ENCODE results near the gene PRICKLE3.
"Not testable (repeated sequence)": the region's sequence is repeated elsewhere in the genome, so short reads cannot be mapped to it uniquely, and the experiment has no call there.

PRICKLE3 gene

GRCh38 chrX:49155900-49156837 lies 30.0 kb downstream of the PRICKLE3 start:
- peak; percentile 56 for DNase-seq

- no peak for DNase-seq
These were observed 30.8 kb downstream of the PRICKLE3 start for GRCh38 chrX:49155243-49155899.

- no peak for DNase-seq
These were observed 32.7 kb downstream of the PRICKLE3 start for GRCh38 chrX:49153467-49153866.

GRCh38 chrX:49149291-49149690 lies 36.9 kb downstream of the PRICKLE3 start:
- DNase-seq: not testable (repeated sequence)

- not testable (repeated sequence) for DNase-seq
These were observed 37.6 kb downstream of the PRICKLE3 start for GRCh38 chrX:49148390-49149100.

- DNase-seq: no peak
These were observed 38.2 kb downstream of the PRICKLE3 start for GRCh38 chrX:49147936-49148335.

- DNase-seq: no peak
These were observed 38.9 kb downstream of the PRICKLE3 start for GRCh38 chrX:49147282-49147681.

GRCh38 chrX:49143154-49143553 lies 43.0 kb downstream of the PRICKLE3 start:
- not testable (repeated sequence) for DNase-seq

- not testable (repeated sequence) for DNase-seq
These were observed 43.9 kb downstream of the PRICKLE3 start for GRCh38 chrX:49142264-49142663.

GRCh38 chrX:49139713-49140112 lies 46.5 kb downstream of the PRICKLE3 start:
- DNase-seq: no peak

GRCh38 chrX:49137492-49137891 lies 48.7 kb downstream of the PRICKLE3 start:
- no peak for DNase-seq

- no peak for DNase-seq
These were observed 52.4 kb downstream of the PRICKLE3 start for GRCh38 chrX:49133759-49134158.

- not testable (repeated sequence) for DNase-seq
These were observed 53.9 kb downstream of the PRICKLE3 start for GRCh38 chrX:49132275-49132674.

GRCh38 chrX:49129427-49129826 lies 56.7 kb downstream of the PRICKLE3 start:
- DNase-seq: no peak

GRCh38 chrX:49127742-49128258 lies 58.4 kb downstream of the PRICKLE3 start:
- not testable (repeated sequence) for DNase-seq
